ENCODE measurements around the gene CRB2.

- TF ChIP-seq EZH2 (optimal IDR thresholded peaks at IDR 0.05; ENCODE audit: low read depth, low read length), result no peak
- TF ChIP-seq CTCF (IDR thresholded peaks at IDR 0.05; ENCODE audit: low read length), result no peak
- TF ChIP-seq EZH2phosphoT487 (IDR thresholded peaks at IDR 0.05; ENCODE audit: low read length), result no peak
These were observed 28.3 kb upstream of the CRB2 start for GRCh38 chr9:123327697-123328100.

Data from MM.1S (cell line).